IMR-90 (cell line): ENCODE data around the gene MYEOV. TPM values are rescaled to one million over a fixed set of nuclear protein-coding genes. Genes with fewer than 3 reads are reported as not detected.

Experiments used
- ATAC-seq: fragments of 200-7000 bp; cut with Tn5 transposase; 2 replicates; pipeline ENCODE4 v1.9.1; 2020; ENCODE audit warnings: low read depth, mild to moderate bottlenecking, moderate library complexity
- BruUV-seq: library from RNA; stranded (reverse); fragments of 400-500 nt; replicated peaks from 2 replicates; lab custom pipeline; 2021; lab: Mats Ljungman, UMichigan
- CTCF ChIA-PET: fragments of 300-600 bp; formaldehyde crosslinking; extraction: SDS; loops from one replicate; lab custom pipeline; 2021; ENCODE audit warnings: antibody characterized with exemption; lab: Yijun Ruan, JAX
- POLR2A ChIA-PET: fragments of 300-600 bp; sonication (Branson Sonifier 250); formaldehyde crosslinking; loops from one replicate; lab custom pipeline; 2022; ENCODE audit warnings: antibody characterized with exemption; ENCODE audit not compliant: unreplicated experiment; lab: Charles Lee
- DNase-seq: peaks from one replicate; pipeline ENCODE4 v3.0.0; 2013
- H2AFZ ChIP-seq: replicated peaks from 2 replicates; pipeline ENCODE3; 2013; ENCODE audit warnings: low read length, mild to moderate bottlenecking; ENCODE audit not compliant: poor library complexity
- H2AK5ac ChIP-seq: 2 replicates; pipeline ENCODE4 v1.6.1; 2013; ENCODE audit warnings: low read depth, low read length, inconsistent platforms
- H2AK9ac ChIP-seq: replicated peaks from 2 replicates; pipeline ENCODE3; 2013; ENCODE audit warnings: mild to moderate bottlenecking, low read depth, low read length, moderate library complexity; ENCODE audit not compliant: poor library complexity
- H2BK120ac ChIP-seq: 2 replicates; pipeline ENCODE4 v1.6.1; 2013; ENCODE audit warnings: low read depth, low read length, inconsistent platforms
- H2BK15ac ChIP-seq: 3 replicates; pipeline ENCODE4 v1.6.1; 2013; ENCODE audit warnings: low read depth, low read length, inconsistent platforms
- H2BK20ac ChIP-seq: 2 replicates; pipeline ENCODE4 v1.6.1; 2013; ENCODE audit warnings: low read depth, mild to moderate bottlenecking, inconsistent platforms, low read length, moderate library complexity
- H2BK5ac ChIP-seq: 2 replicates; pipeline ENCODE4 v1.6.1; 2013; ENCODE audit warnings: mild to moderate bottlenecking, low read depth, low read length, inconsistent platforms; ENCODE audit not compliant: poor library complexity, severe bottlenecking
- H3K14ac ChIP-seq: replicated peaks from 2 replicates; pipeline ENCODE4 v1.6.1; 2013; ENCODE audit warnings: low read depth, low read length, inconsistent platforms
- H3K18ac ChIP-seq: 2 replicates; pipeline ENCODE4 v1.6.1; 2013; ENCODE audit warnings: low read depth, low read length, control low read depth
- H3K23ac ChIP-seq: 2 replicates; pipeline ENCODE4 v1.6.1; 2013; ENCODE audit warnings: low read depth, low read length, inconsistent platforms
- H3K27ac ChIP-seq: 2 replicates; pipeline ENCODE4 v1.5.1; 2013; ENCODE audit warnings: mild to moderate bottlenecking, control low read depth, low read length; ENCODE audit not compliant: insufficient read depth
- H3K27me3 ChIP-seq: 2 replicates; pipeline ENCODE4 v1.6.1; 2013; ENCODE audit warnings: low read length; ENCODE audit not compliant: control insufficient read depth, insufficient read depth
- H3K36me3 ChIP-seq: 2 replicates; pipeline ENCODE4 v1.6.1; 2013; ENCODE audit warnings: low read length, mixed read lengths; ENCODE audit not compliant: control insufficient read depth, insufficient read depth
- H3K4ac ChIP-seq: 2 replicates; pipeline ENCODE4 v1.6.1; 2013; ENCODE audit warnings: low read depth, low read length, inconsistent platforms
- H3K4me1 ChIP-seq: 2 replicates; pipeline ENCODE4 v1.6.1; 2013; ENCODE audit warnings: low read length, mixed read lengths; ENCODE audit not compliant: control insufficient read depth, insufficient read depth
- H3K4me2 ChIP-seq: 2 replicates; pipeline ENCODE4 v1.6.1; 2013; ENCODE audit warnings: low read depth, mild to moderate bottlenecking, control low read depth, low read length, moderate library complexity
- H3K4me3 ChIP-seq: 2 replicates; pipeline ENCODE4 v1.5.1; 2013; ENCODE audit warnings: low read depth, mild to moderate bottlenecking, control low read depth, low read length, moderate library complexity; ENCODE audit not compliant: insufficient read depth
- H3K56ac ChIP-seq: 2 replicates; pipeline ENCODE4 v1.6.1; 2013; ENCODE audit warnings: low read length, inconsistent platforms; ENCODE audit not compliant: insufficient read depth; ENCODE audit errors: extremely low read depth
- H3K79me1 ChIP-seq, 2 experiments: 2 replicates each; pipeline ENCODE4 v1.6.1; 2013; ENCODE audit warnings: low read length in 2 of 2, inconsistent platforms in 1 of 2, low read depth in 1 of 2
- H3K9ac ChIP-seq: 2 replicates; pipeline ENCODE4 v1.6.1; 2013; ENCODE audit warnings: low read depth, low read length, control low read depth
- H3K9me1 ChIP-seq: 2 replicates; pipeline ENCODE4 v1.6.1; 2013; ENCODE audit warnings: low read length, inconsistent platforms; ENCODE audit not compliant: insufficient read depth
- H3K9me3 ChIP-seq: 2 replicates; pipeline ENCODE4 v1.6.1; 2013; ENCODE audit warnings: low read length; ENCODE audit not compliant: control insufficient read depth, insufficient read depth
- H4K20me1 ChIP-seq: 2 replicates; pipeline ENCODE4 v1.6.1; 2013; ENCODE audit warnings: low read length, inconsistent platforms; ENCODE audit not compliant: insufficient read depth
- H4K5ac ChIP-seq: 2 replicates; pipeline ENCODE4 v1.6.1; 2013; ENCODE audit warnings: mild to moderate bottlenecking, low read depth, low read length, control low read depth
- H4K8ac ChIP-seq, 2 experiments: 2 replicates each; pipeline ENCODE4 v1.6.1; 2013; ENCODE audit warnings: low read depth in 2 of 2, low read length in 2 of 2, control low read depth in 1 of 2, inconsistent platforms in 1 of 2
- H4K91ac ChIP-seq: 2 replicates; pipeline ENCODE4 v1.6.1; 2013; ENCODE audit warnings: low read depth, low read length, inconsistent platforms; ENCODE audit not compliant: insufficient read depth
- CEBPB ChIP-seq: IDR thresholded peaks from 2 replicates; pipeline ENCODE4 v1.6.1; 2012; ENCODE audit warnings: low read depth, low read length, improper control_type of control experiment
- CHD1 ChIP-seq: IDR thresholded peaks from 2 replicates; pipeline ENCODE4 v1.6.1; 2012; ENCODE audit warnings: low read depth, low read length, improper control_type of control experiment
- MAFK ChIP-seq: IDR thresholded peaks from 2 replicates; pipeline ENCODE4 v1.6.1; 2012; ENCODE audit warnings: low read depth, low read length, improper control_type of control experiment
- NFE2L2 ChIP-seq: fragments of 150-350 bp; IDR thresholded peaks from 2 replicates; pipeline ENCODE4 v1.6.1; 2016; ENCODE audit warnings: low read depth, mild to moderate bottlenecking, low read length
- POLR2A ChIP-seq: IDR thresholded peaks from 2 replicates; pipeline ENCODE4 v1.6.1; 2012; ENCODE audit warnings: mild to moderate bottlenecking, low read depth, low read length
- RAD21 ChIP-seq: IDR thresholded peaks from 2 replicates; pipeline ENCODE4 v1.6.1; 2012; ENCODE audit warnings: low read length, improper control_type of control experiment
- RCOR1 ChIP-seq: IDR thresholded peaks from 2 replicates; pipeline ENCODE4 v1.6.1; 2012; ENCODE audit warnings: mild to moderate bottlenecking, low read length, improper control_type of control experiment; ENCODE audit not compliant: insufficient replicate concordance
- RFX5 ChIP-seq: IDR thresholded peaks from 2 replicates; pipeline ENCODE4 v1.8.0; 2012; ENCODE audit warnings: low read depth, mild to moderate bottlenecking, low read length, moderate library complexity
- SMC3 ChIP-seq: fragments of 150-350 bp; IDR thresholded peaks from 2 replicates; pipeline ENCODE4 v1.6.1; 2016; ENCODE audit warnings: low read depth, mild to moderate bottlenecking, antibody characterized with exemption, low read length, moderate library complexity
- WGBS, 2 experiments: methylation state at CpG; one replicate each; pipeline versions ENCODE4 v1.1.5 to v1.1.7; 2013; ENCODE audit warnings: missing lambda C conversion rate in 2 of 2; ENCODE audit not compliant: insufficient read length in 1 of 2; ENCODE audit errors: extremely low coverage in 2 of 2; 5-methylcytosine and 5-hydroxymethylcytosine counted together
- dilution Hi-C: fragments of 300-500 bp; cut with HindIII; formaldehyde crosslinking; loops from one replicate; pipeline ENCODE4 v1.14.3; 2018; ENCODE audit warnings: low sequenced_read_pairs; ENCODE audit not compliant: unreplicated experiment
- in situ Hi-C: fragments of 300-500 bp; cut with MboI; formaldehyde crosslinking; loops from 3 replicates; pipeline ENCODE4 v1.14.3; 2019; ENCODE audit warnings: low sequenced_read_pairs, inconsistent platforms, mixed read lengths
- intact Hi-C: fragments of 100-400 bp; cut with micrococcal nuclease; formaldehyde crosslinking; loops from 2 replicates; pipeline ENCODE4 v1.10.0; 2022
- polyA plus RNA-seq, 3 experiments: library from polyadenylated mRNA; depleted of rRNA; stranded (reverse); fragments of >200 nt; gene quantifications; 2 replicates each; pipeline ENCODE4 v1.2.3, GENCODE V29; 2012; ENCODE audit warnings: low replicate concordance in 1 of 3
- total RNA-seq: library from RNA; depleted of rRNA; stranded (reverse); fragments of >200 nt; gene quantifications from 2 replicates; pipeline ENCODE4 v1.2.3, GENCODE V29; 2012
- TF ChIP-seq, protein P1 (sequence below): fragments of 150-350 bp; IDR thresholded peaks from 2 replicates; pipeline ENCODE4 v1.6.1; 2017; ENCODE audit warnings: mild to moderate bottlenecking, antibody characterized with exemption, low read length, low read depth

The MYEOV gene
- total and polyA plus RNA-seq, 2 of the 4 experiments (the other 2 are of a cell fraction): 5.8 to 6.8 TPM

DNA sequence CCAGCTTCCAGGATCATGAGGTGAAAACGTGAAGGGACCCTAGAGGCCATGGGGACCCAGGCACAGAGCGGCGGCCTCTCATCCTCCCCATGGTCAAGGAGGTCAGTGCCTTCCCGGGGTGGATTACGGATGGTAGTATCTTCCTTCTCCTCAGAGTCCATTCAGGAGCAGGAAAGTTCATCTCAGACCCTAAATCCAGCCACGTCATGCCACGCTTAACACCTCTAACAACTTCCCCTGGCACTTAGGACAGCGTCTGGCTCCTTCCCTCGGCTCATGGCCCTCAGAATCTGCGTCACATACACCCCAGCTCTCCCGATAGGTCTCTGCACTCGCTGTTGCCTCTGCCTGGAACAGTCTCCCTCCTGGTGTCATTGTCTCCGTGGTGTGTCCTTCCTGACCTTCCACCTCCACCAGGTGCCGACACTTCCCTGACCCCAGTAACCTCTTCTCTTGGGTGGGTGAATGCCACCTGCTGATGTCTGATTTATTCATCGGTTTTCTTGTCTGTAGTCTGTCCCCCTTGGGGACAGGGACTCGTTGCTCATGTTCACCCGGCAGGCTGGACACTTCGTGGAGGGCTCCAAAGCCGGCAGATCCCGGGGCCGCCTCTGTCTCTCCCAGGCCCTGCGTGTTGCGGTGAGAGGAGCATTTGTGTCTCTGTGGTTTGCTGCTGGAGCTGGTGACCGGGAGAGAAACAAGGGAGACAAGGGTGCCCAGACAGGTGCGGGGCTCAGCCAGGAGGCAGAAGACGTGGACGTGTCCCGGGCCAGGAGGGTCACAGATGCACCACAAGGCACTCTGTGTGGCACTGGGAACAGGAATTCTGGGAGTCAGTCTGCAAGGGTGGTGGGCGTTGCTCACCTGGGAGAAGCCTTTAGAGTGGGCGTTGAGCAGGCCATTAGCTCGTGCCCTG, 1.4 kb downstream of the MYEOV start:
- CTCF ChIA-PET: interaction anchor here (1.2 kb wide), 1 partner anchor 11 kb away, joined by 4 read pairs; no protein-coding TSS in a partner anchor

More for the DNA sequence above, 1.4 kb downstream of the MYEOV start:
- Histone ChIP-seq H3K23ac (no peak overlapping the region), H3K4me3 (no peak overlapping the region), H3K4me1 (peaks cover 35% of the 10 kb centered on the region), H3K9me1 (peaks cover 24% of the 10 kb centered on the region), H3K4me2 (no peak overlapping the region), H3K36me3 (no peaks in the 10 kb centered on the region), H3K9ac (no peak overlapping the region), H2AK9ac (peak overlapping the region; percentile 59), H2BK5ac (peak overlapping the region; percentile 83), H3K27me3 (no peaks in the 10 kb centered on the region), H2BK120ac (peak overlapping the region; percentile 95), H4K20me1 (no peaks in the 10 kb centered on the region; the same call in 1 of the 2 replicates), H3K4ac (peak overlapping the region; percentile 90), H4K5ac (no peak overlapping the region), H3K27ac (no peak overlapping the region; the same call in 1 of the 2 replicates), H3K56ac (no peak overlapping the region; the same call in 1 of the 2 replicates), H4K91ac (peak overlapping the region; percentile 87), H4K8ac (peak overlapping the region in 1 of 2 experiments; percentile 71; a peak in 2 of 4 replicates), H3K9me3 (no peaks in the 10 kb centered on the region), H2BK15ac (peak overlapping the region; percentile 95), H2AK5ac (peak overlapping the region; percentile 100), H2AFZ (no peak overlapping the region), H2BK20ac (peak overlapping the region; percentile 97; the same call in 1 of the 2 replicates), H3K14ac (peak overlapping the region; percentile 39; the same call in 1 of the 2 replicates), H3K79me1 (peaks cover 5 to 28% of the 10 kb centered on the region in 2 experiments; a peak in 3 of 4 replicates), H3K18ac (no peak overlapping the region)
- POLR2A ChIA-PET: no interaction called here
- in situ Hi-C loops (no loop called here), dilution Hi-C loops (no loop called here), intact Hi-C loops (loop anchor here (10.0 kb wide), 1 partner anchor 161 kb away; no protein-coding TSS in a partner anchor)
- 93% methylated on average over 25 of the region's 31 CpGs; no CpG with 5 or more reads in 1 of the 2 experiments for WGBS, 2 experiments
- ATAC-seq (no peak), DNase-seq (no peak)
- TF ChIP-seq POLR2A (no peak), CEBPB (no peak), RCOR1 (no peak), NFE2L2 (no peak), SMC3 (no peak), MAFK (no peak), RFX5 (no peak), CHD1 (no peak), RAD21 (no peak)
- TF ChIP-seq, protein P1, sequence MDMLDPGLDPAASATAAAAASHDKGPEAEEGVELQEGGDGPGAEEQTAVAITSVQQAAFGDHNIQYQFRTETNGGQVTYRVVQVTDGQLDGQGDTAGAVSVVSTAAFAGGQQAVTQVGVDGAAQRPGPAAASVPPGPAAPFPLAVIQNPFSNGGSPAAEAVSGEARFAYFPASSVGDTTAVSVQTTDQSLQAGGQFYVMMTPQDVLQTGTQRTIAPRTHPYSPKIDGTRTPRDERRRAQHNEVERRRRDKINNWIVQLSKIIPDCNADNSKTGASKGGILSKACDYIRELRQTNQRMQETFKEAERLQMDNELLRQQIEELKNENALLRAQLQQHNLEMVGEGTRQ: no peak
- no TSS peak for BruUV-seq
